Fibroblast of mammary gland (primary cell): Measurements from ENCODE around the gene STPG2.

ENCODE experiments used
- DNase-seq: peaks from one replicate; pipeline ENCODE4 v3.0.0-alpha.2; 2010; ENCODE audit warnings: low read depth
- H3K4me3 ChIP-seq: 2 replicates; pipeline ENCODE4 v1.5.1; 2011; ENCODE audit warnings: low read depth, mild to moderate bottlenecking, low read length, moderate library complexity; ENCODE audit not compliant: control insufficient read depth
- CTCF ChIP-seq: conservative IDR thresholded peaks from 2 replicates; pipeline ENCODE4 v1.5.1; 2011; ENCODE audit warnings: low read depth, low read length, inconsistent platforms; ENCODE audit not compliant: control insufficient read depth, insufficient read depth

STPG2 gene

GRCh38 chr4:98126141-98126540 lies 17.1 kb downstream of the STPG2 start:
- H3K4me3 ChIP-seq, result no peak overlapping the region
- TF ChIP-seq CTCF, result no peak
- DNase-seq, result no peak

- DNase-seq, result no peak
- TF ChIP-seq CTCF, result no peak
- H3K4me3 ChIP-seq, result no peak overlapping the region
Measured at GRCh38 chr4:98125585-98125984, 17.7 kb downstream of the STPG2 start.

GRCh38 chr4:98117363-98117762 lies 25.9 kb downstream of the STPG2 start:
- no peak overlapping the region for H3K4me3 ChIP-seq
- DNase-seq, result no peak
- TF ChIP-seq CTCF, result no peak

- TF ChIP-seq CTCF, result peak; percentile 17
- H3K4me3 ChIP-seq, result no peak overlapping the region
- DNase-seq, result peak; percentile 30
Measured at GRCh38 chr4:98113012-98113411, 30.3 kb downstream of the STPG2 start.

GRCh38 chr4:98110929-98111328 lies 32.3 kb downstream of the STPG2 start:
- no peak for TF ChIP-seq CTCF
- DNase-seq, result no peak
- H3K4me3 ChIP-seq, result no peak overlapping the region

GRCh38 chr4:98110214-98110613 lies 33.1 kb downstream of the STPG2 start:
- TF ChIP-seq CTCF, result no peak
- H3K4me3 ChIP-seq, result no peak overlapping the region
- no peak for DNase-seq

- no peak overlapping the region for H3K4me3 ChIP-seq
- no peak for TF ChIP-seq CTCF
- DNase-seq, result no peak
Measured at GRCh38 chr4:98102660-98103059, 40.6 kb downstream of the STPG2 start.
